DOHH2 (cell line): ENCODE results near the gene EEF1AKMT3.

ENCODE experiments used
- EZH2phosphoT487 ChIP-seq: fragments of 200-600 bp; sonication (generic); IDR thresholded peaks from 2 replicates; pipeline ENCODE4 v1.6.1; 2017; ENCODE audit warnings: borderline replicate concordance, mild to moderate bottlenecking, antibody characterized with exemption, low read length, moderate library complexity, mixed read lengths
- TF ChIP-seq, protein P1 (sequence below): fragments of 200-600 bp; sonication (generic); IDR thresholded peaks from one replicate; pipeline ENCODE4 v1.5.1; 2014; ENCODE audit warnings: antibody characterized with exemption, mild to moderate bottlenecking, low read depth, low read length; ENCODE audit not compliant: poor library complexity, severe bottlenecking

DNA sequence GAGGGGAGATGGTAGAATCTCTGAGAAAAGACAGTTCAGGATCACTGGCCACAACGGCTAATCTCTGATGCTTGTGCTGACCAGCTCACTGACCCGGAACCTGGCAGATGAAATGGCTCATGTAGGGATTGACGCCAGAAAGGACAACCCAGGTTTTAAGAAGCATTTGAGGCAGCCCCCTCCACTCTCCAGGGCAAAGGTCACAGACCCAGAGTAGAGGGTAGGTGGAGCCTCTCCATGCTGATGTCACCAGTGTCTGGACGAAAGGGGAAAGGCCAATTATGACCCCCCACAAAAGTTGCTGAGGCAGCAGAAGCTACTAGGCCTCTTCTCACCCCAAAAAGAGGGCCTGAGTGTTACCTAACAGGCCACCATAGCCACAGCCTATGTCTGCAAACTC, 1.7 kb upstream of the EEF1AKMT3 start:
- TF ChIP-seq, protein P1, sequence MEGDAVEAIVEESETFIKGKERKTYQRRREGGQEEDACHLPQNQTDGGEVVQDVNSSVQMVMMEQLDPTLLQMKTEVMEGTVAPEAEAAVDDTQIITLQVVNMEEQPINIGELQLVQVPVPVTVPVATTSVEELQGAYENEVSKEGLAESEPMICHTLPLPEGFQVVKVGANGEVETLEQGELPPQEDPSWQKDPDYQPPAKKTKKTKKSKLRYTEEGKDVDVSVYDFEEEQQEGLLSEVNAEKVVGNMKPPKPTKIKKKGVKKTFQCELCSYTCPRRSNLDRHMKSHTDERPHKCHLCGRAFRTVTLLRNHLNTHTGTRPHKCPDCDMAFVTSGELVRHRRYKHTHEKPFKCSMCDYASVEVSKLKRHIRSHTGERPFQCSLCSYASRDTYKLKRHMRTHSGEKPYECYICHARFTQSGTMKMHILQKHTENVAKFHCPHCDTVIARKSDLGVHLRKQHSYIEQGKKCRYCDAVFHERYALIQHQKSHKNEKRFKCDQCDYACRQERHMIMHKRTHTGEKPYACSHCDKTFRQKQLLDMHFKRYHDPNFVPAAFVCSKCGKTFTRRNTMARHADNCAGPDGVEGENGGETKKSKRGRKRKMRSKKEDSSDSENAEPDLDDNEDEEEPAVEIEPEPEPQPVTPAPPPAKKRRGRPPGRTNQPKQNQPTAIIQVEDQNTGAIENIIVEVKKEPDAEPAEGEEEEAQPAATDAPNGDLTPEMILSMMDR: no peak
- TF ChIP-seq EZH2phosphoT487: no peak
